HL-60 (cell line): Measurements from ENCODE around the gene ADGRF5.

ENCODE experiments used
- CTCF ChIP-seq: IDR thresholded peaks from one replicate; pipeline ENCODE4 v1.5.1; 2011; ENCODE audit warnings: low read length, control low read depth, inconsistent platforms; ENCODE audit not compliant: insufficient read depth
- GABPA ChIP-seq: IDR thresholded peaks from 2 replicates; pipeline ENCODE4 v1.6.1; 2012; ENCODE audit warnings: low read depth
- POLR2AphosphoS5 ChIP-seq: IDR thresholded peaks from 2 replicates; pipeline ENCODE4 v1.6.1; 2012; ENCODE audit warnings: low read depth
- SPI1 ChIP-seq: IDR thresholded peaks from 2 replicates; pipeline ENCODE4 v1.6.1; 2012; ENCODE audit warnings: low read depth, mild to moderate bottlenecking, borderline replicate concordance
- TF ChIP-seq, protein P1 (sequence below): IDR thresholded peaks from 2 replicates; pipeline ENCODE4 v1.6.1; 2012; ENCODE audit warnings: low read depth; ENCODE audit not compliant: insufficient replicate concordance

GRCh38 chr6:46816626-46817025, 105.1 kb downstream of the ADGRF5 start:
- TF ChIP-seq CTCF, result no peak
- TF ChIP-seq, protein P1, sequence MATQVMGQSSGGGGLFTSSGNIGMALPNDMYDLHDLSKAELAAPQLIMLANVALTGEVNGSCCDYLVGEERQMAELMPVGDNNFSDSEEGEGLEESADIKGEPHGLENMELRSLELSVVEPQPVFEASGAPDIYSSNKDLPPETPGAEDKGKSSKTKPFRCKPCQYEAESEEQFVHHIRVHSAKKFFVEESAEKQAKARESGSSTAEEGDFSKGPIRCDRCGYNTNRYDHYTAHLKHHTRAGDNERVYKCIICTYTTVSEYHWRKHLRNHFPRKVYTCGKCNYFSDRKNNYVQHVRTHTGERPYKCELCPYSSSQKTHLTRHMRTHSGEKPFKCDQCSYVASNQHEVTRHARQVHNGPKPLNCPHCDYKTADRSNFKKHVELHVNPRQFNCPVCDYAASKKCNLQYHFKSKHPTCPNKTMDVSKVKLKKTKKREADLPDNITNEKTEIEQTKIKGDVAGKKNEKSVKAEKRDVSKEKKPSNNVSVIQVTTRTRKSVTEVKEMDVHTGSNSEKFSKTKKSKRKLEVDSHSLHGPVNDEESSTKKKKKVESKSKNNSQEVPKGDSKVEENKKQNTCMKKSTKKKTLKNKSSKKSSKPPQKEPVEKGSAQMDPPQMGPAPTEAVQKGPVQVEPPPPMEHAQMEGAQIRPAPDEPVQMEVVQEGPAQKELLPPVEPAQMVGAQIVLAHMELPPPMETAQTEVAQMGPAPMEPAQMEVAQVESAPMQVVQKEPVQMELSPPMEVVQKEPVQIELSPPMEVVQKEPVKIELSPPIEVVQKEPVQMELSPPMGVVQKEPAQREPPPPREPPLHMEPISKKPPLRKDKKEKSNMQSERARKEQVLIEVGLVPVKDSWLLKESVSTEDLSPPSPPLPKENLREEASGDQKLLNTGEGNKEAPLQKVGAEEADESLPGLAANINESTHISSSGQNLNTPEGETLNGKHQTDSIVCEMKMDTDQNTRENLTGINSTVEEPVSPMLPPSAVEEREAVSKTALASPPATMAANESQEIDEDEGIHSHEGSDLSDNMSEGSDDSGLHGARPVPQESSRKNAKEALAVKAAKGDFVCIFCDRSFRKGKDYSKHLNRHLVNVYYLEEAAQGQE, result no peak
- TF ChIP-seq POLR2AphosphoS5, result no peak
- no peak for TF ChIP-seq GABPA
- TF ChIP-seq SPI1, result no peak
